ENCODE data around the gene AKT3.

GRCh38 chr1:243594455-243594854 lies 255.6 kb downstream of the AKT3 start:
- TF ChIP-seq EZH2 (IDR thresholded peaks at IDR 0.05; ENCODE audit: low read depth) (no peak), CTCF (conservative IDR thresholded peaks at IDR 0.05) (no peak)

All from PC-9 (cell line).